Stimulated activated CD8-positive, alpha-beta memory T cell treated with anti-CD3 and anti-CD28 coated beads, Interleukin-12 subunit alpha, Interleukin-12 subunit beta, amount 100 ng/mL, for 4 hours (primary cell): ENCODE results near the gene AP3B1.

Experiments used
- DNase-seq: peaks from one replicate; pipeline ENCODE4 v3.0.0-alpha.2; 2020; ENCODE audit warnings: low read depth

AP3B1 gene

GRCh38 chr5:77970891-77971290 lies 323.6 kb downstream of the AP3B1 start:
- DNase-seq: no peak

DNA sequence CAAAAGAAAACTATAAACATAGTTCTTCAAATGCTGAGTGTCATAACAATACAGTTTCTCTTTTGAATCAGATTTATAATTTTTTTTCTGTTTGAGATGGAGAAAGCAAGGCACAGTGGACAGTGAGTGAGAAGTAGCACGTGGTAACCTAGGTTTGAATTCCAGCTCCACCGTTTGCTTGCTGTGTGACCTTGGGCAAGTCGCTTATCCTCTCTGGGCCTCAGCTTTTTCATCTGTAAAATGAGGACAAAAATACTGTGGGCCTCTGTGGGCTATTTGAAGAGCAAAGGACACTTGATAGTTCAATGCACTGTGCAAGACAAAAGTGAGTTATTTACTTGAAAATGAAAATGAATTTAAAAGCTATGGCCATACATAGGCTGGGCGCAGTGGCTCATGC lies 330.7 kb downstream of the AP3B1 start:
- DNase-seq: no peak

DNA sequence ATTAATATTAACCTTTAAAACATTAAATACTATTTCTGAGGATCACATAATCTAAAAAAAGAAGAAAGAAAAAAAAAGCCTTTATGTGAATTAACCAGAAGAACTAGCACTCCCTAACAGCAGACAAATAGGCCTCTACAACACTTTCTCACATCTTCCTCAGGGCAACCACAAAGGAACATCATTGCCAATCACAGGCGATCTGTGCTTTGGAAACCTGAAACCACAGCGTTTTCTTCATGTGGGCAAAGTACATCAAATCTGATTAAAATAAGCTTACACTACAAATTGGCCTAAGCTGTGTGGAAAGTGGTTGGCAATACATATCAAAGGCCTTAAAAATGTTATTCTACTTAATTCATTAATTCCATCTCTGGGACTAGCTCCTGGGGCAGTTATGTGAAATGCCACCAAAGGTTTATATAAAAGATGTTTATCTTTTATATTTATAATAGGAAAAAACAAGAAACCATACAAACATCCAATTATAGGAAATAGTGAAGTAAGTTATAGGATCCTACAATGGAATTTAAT lies 333.6 kb downstream of the AP3B1 start:
- no peak for DNase-seq

DNA sequence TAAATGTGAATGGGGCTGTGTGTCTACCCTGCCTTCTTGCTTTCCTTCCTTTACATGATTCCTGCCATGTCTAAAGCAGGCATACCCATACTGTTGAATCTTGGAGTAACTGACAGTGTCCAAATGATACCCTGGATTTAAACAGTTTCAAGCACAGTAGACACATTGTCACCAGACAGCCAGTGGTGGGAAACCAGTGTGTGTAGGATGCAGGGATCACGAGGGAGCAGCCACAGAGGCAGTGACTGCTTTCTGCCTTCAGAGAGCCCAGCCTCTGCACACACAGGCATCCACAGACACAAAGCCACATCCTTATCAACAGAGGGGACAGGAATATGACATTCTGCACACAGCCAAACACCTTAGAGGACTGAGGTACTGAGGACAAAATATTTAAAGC lies 334.2 kb downstream of the AP3B1 start:
- no peak for DNase-seq

- no peak for DNase-seq
Measured at GRCh38 chr5:77958642-77959330, 335.7 kb downstream of the AP3B1 start.

DNA sequence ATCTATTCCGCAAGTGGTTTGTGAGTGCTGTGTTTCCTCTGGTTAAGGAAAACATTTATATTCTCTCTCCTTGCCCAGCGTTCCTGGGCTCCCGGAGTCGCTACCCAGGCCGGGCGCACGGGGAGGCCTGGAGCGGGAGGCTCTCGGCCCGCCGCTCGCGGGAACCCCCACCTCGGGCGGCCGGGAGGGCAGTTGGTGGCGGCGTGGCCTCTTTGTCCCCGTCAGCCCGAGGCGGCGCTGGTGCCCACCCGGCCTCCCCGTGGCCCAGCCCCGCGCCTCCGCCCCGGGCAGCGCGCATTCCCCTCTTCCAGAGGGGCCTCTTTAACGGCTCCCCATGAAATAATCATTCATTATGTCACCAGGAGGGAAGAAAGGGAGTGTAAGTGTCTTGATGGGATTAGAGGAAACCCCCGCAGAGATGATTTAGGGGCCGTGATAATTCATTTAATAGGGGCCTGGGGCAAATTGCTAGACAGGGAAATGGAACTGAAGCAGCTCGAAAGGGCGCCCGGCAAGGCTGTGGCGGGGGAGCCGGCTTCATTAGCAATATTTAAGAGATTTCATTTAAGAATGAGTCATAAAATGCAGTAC lies 336.5 kb downstream of the AP3B1 start:
- DNase-seq: no peak

GRCh38 chr5:77957516-77957915 lies 337.0 kb downstream of the AP3B1 start:
- no peak for DNase-seq

GRCh38 chr5:77957081-77957480 lies 337.4 kb downstream of the AP3B1 start:
- no peak for DNase-seq

DNA sequence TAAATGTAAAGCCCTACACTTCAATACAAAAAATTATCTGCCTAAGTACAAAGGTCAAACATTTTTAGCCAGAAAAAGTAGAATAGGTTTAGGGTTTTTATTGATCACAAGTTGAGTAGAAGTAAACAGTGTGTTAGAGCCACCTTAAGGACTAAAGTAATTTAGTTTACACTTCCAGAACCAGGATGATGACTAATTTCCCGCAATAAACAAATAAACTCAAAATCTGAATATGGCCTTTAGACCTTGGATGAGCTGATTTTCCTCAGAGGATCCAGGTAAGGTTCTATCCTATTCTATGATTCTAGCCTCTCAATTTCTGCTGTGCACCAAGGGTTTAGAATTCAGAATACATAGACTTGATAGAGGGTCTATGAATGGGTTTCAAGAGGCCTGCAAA lies 338.9 kb downstream of the AP3B1 start:
- no peak for DNase-seq

GRCh38 chr5:77953374-77953773 lies 341.1 kb downstream of the AP3B1 start:
- DNase-seq: no peak

- no peak for DNase-seq
Measured at GRCh38 chr5:77952636-77953212, 341.8 kb downstream of the AP3B1 start.
